ENCODE measurements around the gene RNF43. TPM values are rescaled to one million over a fixed set of nuclear protein-coding genes. Genes with fewer than 3 reads are reported as not detected.

RNF43 gene
- total RNA-seq, 1 experiment from 2014 or later, result 42.2 TPM

DNA sequence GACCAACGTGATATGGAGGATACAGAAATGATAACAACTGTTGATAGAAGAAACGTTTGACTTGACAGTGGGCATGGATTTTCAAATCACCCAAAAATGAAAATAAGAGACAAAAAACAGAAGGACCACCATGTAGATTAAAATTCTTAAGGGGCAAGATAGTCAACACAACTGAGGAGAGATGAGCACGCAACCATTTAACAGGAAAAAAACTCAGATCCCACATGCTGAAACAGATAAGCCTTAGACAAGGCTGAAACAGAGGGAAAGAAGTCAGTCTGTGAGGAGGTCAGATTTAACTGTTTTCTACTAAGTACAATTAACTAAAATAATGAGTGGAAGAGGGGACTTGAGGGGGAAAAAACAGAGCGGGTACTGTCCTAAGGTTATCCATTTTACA is 21.2 kb downstream of the RNF43 start:
- H2AFZ ChIP-seq (ENCODE audit: low read depth, low read length, poor library complexity, severe bottlenecking), result no peak overlapping the region
- peaks cover 89 to 100% of the 10 kb centered on the region in 2 experiments for H3K4me1 ChIP-seq (ENCODE audit: control insufficient read depth in 1 of 2, insufficient read depth in 2 of 2, low read length in 2 of 2)
- no peak for ATAC-seq
- no peak for DNase-seq (ENCODE audit: low read depth, low spot score)
- BruUV-seq (replicated peaks), result no TSS peak
- peak overlapping the region; percentile 70 for H3K4me2 ChIP-seq (ENCODE audit: low read length)
- intact Hi-C loops (cut with micrococcal nuclease), result no loop called here
- POLR2A ChIA-PET, result interaction anchor here (2.7 kb wide), 1 partner anchor 20 kb away, joined by 26 read pairs; the partner anchor contains the start of gene RNF43
- TF ChIP-seq SRF (IDR thresholded peaks at IDR 0.05; ENCODE audit: low read depth), result no peak
- TF ChIP-seq, protein P1, sequence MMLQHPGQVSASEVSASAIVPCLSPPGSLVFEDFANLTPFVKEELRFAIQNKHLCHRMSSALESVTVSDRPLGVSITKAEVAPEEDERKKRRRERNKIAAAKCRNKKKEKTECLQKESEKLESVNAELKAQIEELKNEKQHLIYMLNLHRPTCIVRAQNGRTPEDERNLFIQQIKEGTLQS (IDR thresholded peaks at IDR 0.05), result no peak
- no peak for TF ChIP-seq ZNF274 (IDR thresholded peaks at IDR 0.05; ENCODE audit: low read depth, low read length)
- no peak for TF ChIP-seq EZH2phosphoT487 (IDR thresholded peaks at IDR 0.05; ENCODE audit: borderline replicate concordance)
- TF ChIP-seq, protein P2, sequence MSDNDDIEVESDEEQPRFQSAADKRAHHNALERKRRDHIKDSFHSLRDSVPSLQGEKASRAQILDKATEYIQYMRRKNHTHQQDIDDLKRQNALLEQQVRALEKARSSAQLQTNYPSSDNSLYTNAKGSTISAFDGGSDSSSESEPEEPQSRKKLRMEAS (IDR thresholded peaks at IDR 0.05), result no peak
- TF ChIP-seq RAD21 (IDR thresholded peaks at IDR 0.05; ENCODE audit: low read depth), result no peak
- TF ChIP-seq POLR2A (IDR thresholded peaks at IDR 0.05; ENCODE audit: borderline replicate concordance, extremely low read depth, insufficient read depth, insufficient read length), result no peak
- TF ChIP-seq, protein P3, sequence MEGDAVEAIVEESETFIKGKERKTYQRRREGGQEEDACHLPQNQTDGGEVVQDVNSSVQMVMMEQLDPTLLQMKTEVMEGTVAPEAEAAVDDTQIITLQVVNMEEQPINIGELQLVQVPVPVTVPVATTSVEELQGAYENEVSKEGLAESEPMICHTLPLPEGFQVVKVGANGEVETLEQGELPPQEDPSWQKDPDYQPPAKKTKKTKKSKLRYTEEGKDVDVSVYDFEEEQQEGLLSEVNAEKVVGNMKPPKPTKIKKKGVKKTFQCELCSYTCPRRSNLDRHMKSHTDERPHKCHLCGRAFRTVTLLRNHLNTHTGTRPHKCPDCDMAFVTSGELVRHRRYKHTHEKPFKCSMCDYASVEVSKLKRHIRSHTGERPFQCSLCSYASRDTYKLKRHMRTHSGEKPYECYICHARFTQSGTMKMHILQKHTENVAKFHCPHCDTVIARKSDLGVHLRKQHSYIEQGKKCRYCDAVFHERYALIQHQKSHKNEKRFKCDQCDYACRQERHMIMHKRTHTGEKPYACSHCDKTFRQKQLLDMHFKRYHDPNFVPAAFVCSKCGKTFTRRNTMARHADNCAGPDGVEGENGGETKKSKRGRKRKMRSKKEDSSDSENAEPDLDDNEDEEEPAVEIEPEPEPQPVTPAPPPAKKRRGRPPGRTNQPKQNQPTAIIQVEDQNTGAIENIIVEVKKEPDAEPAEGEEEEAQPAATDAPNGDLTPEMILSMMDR (IDR thresholded peaks at IDR 0.05 in 2 of 3, conservative IDR thresholded peaks at IDR 0.05 in 1 of 3; ENCODE audit: borderline replicate concordance in 1 of 3, insufficient read depth in 1 of 3, low read depth in 2 of 3, low read length in 2 of 3), result no peak
- no peak for TF ChIP-seq EGR1 (IDR thresholded peaks at IDR 0.05; ENCODE audit: low read depth)
- TF ChIP-seq ZFX (IDR thresholded peaks at IDR 0.05), result no peak
- TF ChIP-seq, protein P4, sequence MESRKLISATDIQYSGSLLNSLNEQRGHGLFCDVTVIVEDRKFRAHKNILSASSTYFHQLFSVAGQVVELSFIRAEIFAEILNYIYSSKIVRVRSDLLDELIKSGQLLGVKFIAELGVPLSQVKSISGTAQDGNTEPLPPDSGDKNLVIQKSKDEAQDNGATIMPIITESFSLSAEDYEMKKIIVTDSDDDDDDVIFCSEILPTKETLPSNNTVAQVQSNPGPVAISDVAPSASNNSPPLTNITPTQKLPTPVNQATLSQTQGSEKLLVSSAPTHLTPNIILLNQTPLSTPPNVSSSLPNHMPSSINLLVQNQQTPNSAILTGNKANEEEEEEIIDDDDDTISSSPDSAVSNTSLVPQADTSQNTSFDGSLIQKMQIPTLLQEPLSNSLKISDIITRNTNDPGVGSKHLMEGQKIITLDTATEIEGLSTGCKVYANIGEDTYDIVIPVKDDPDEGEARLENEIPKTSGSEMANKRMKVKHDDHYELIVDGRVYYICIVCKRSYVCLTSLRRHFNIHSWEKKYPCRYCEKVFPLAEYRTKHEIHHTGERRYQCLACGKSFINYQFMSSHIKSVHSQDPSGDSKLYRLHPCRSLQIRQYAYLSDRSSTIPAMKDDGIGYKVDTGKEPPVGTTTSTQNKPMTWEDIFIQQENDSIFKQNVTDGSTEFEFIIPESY (IDR thresholded peaks at IDR 0.05; ENCODE audit: extremely low read depth, insufficient replicate concordance, low read length), result no peak
- TF ChIP-seq TCF7L2 (IDR thresholded peaks at IDR 0.05; ENCODE audit: borderline replicate concordance, extremely low read depth, insufficient read depth, insufficient read length), result no peak
- no peak for TF ChIP-seq YY1 (IDR thresholded peaks at IDR 0.05; ENCODE audit: extremely low read depth, insufficient replicate concordance, low read depth, low read length)
- TF ChIP-seq, protein P5, sequence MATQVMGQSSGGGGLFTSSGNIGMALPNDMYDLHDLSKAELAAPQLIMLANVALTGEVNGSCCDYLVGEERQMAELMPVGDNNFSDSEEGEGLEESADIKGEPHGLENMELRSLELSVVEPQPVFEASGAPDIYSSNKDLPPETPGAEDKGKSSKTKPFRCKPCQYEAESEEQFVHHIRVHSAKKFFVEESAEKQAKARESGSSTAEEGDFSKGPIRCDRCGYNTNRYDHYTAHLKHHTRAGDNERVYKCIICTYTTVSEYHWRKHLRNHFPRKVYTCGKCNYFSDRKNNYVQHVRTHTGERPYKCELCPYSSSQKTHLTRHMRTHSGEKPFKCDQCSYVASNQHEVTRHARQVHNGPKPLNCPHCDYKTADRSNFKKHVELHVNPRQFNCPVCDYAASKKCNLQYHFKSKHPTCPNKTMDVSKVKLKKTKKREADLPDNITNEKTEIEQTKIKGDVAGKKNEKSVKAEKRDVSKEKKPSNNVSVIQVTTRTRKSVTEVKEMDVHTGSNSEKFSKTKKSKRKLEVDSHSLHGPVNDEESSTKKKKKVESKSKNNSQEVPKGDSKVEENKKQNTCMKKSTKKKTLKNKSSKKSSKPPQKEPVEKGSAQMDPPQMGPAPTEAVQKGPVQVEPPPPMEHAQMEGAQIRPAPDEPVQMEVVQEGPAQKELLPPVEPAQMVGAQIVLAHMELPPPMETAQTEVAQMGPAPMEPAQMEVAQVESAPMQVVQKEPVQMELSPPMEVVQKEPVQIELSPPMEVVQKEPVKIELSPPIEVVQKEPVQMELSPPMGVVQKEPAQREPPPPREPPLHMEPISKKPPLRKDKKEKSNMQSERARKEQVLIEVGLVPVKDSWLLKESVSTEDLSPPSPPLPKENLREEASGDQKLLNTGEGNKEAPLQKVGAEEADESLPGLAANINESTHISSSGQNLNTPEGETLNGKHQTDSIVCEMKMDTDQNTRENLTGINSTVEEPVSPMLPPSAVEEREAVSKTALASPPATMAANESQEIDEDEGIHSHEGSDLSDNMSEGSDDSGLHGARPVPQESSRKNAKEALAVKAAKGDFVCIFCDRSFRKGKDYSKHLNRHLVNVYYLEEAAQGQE (IDR thresholded peaks at IDR 0.05; ENCODE audit: low read depth), result no peak
- TF ChIP-seq EZH2 (IDR thresholded peaks at IDR 0.05), result no peak
- no peak for TF ChIP-seq JUND (IDR thresholded peaks at IDR 0.05)
- TF ChIP-seq POLR2AphosphoS5 (IDR thresholded peaks at IDR 0.05; ENCODE audit: low read depth, low read length), result no peak
- H3K9me2 ChIP-seq (ENCODE audit: insufficient read depth), result no peaks in the 10 kb centered on the region
- peaks cover 84% of the 10 kb centered on the region for H3K79me2 ChIP-seq (ENCODE audit: insufficient read depth, low read length)
- CTCF ChIA-PET, result interaction anchor here (0.6 kb wide), 1 partner anchor 126 kb away, joined by 3 read pairs; no protein-coding TSS in a partner anchor
- H3K27me3 ChIP-seq (ENCODE audit: insufficient read depth, low read length), result no peaks in the 10 kb centered on the region
- no peaks in the 10 kb centered on the region; a peak in 1 of 4 replicates for H3K36me3 ChIP-seq (ENCODE audit: control insufficient read depth in 1 of 2, insufficient read depth in 2 of 2, low read length in 2 of 2)
- H4K20me1 ChIP-seq (ENCODE audit: insufficient read depth), result no peaks in the 10 kb centered on the region
- peak overlapping the region; percentile 32; the same call in 1 of the 2 replicates for H3K9ac ChIP-seq (ENCODE audit: low read length)
- H3K9me3 ChIP-seq (ENCODE audit: control insufficient read depth in 1 of 2, insufficient read depth in 1 of 2, low read depth in 1 of 2, low read length in 2 of 2), result no peaks in the 10 kb centered on the region
- RAD21 ChIA-PET (ENCODE audit: low non-redundant PET in 1 of 2, low total read pairs in 2 of 2, uncharacterized antibody in 2 of 2, unreplicated experiment in 2 of 2), result no interaction called here
- H3K27ac ChIP-seq (ENCODE audit: low read depth, low read length), result peak overlapping the region; percentile 75; the same call in 1 of the 2 replicates
- H3K4me3 ChIP-seq (replicated peaks in 1 of 2; ENCODE audit: low read depth in 1 of 2, low read length in 2 of 2), result no peak overlapping the region
